NB4 (cell line): ENCODE measurements around the gene LRR1.

Experiments
- CTCF ChIP-seq: IDR thresholded peaks from one replicate; pipeline ENCODE4 v1.5.1; 2012; ENCODE audit warnings: low read depth, low read length
- POLR2A ChIP-seq: IDR thresholded peaks from 2 replicates; pipeline ENCODE4 v1.6.1; 2011; ENCODE audit warnings: mild to moderate bottlenecking; ENCODE audit not compliant: insufficient read length; ENCODE audit errors: extremely low read depth

GRCh38 chr14:49607583-49607982 is 8.8 kb downstream of the LRR1 start:
- TF ChIP-seq CTCF (no peak), POLR2A (no peak)
